ENCODE measurements around the gene VWA3B. TPM values are rescaled to one million over a fixed set of nuclear protein-coding genes. Genes with fewer than 3 reads are reported as not detected.
A peak's percentile ranks its signal among the peaks of the same experiment; 100 is the strongest.

VWA3B gene
- total RNA-seq, 4 donors from 2014 or later = not detected

DNA sequence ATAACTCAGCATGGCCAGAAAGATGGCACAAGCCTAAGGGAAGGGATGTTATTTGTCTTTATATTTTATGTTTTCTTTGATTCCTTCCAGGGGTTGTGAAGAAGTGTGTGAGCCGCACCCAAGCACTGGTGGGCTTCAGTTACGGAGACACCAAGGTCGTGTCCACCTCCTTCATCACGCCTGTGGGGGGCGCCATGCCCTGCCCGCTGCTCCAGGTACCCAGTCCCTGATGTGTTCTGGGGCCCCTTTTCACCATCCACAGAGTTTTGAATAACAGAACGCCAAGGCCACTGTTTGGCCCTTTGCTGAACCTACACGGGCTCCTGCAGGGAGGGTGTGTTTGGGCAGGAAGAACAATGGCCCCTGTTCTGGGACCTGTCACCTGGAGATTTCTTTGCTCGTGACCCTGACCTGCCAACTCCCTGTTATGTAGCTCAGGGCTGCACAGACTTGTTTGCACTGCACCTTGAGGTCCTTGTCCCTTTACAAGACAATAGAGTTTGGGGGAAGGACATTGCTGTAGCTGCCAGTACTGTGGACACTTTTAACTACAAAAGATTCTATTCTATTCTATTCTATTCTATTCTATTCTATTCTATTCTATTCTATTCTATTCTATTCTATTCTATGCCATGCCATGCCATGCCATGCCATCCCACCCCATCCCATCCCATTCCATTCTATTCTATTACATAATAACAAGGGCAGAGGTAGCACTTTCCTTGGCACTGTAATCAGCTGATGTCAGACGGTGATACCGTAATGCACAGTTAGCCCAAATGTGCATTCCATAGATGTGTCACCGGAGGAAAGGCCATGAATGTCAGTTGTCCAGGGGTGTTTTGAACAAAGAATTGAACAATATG, 211.1 kb downstream of the VWA3B start:
- Histone ChIP-seq H3K27me3 (peaks cover 0 to 23% (median 0%) of the 10 kb centered on the region in 4 donors), H3K4me1 (peaks cover 0 to 7% (median 0%) of the 10 kb centered on the region in 3 donors), H3K4me3 (no peak overlapping the region), H3K27ac (no peak overlapping the region), H3K36me3 (no peaks in the 10 kb centered on the region), H3K9me3 (no peaks in the 10 kb centered on the region)
- 66 to 67% methylated on average over 12 of the region's 12 CpGs for WGBS, 2 donors
- DNase-seq = no peak
- TF ChIP-seq POLR2A (IDR thresholded peaks at IDR 0.05) = no peak
- TF ChIP-seq, protein P1, sequence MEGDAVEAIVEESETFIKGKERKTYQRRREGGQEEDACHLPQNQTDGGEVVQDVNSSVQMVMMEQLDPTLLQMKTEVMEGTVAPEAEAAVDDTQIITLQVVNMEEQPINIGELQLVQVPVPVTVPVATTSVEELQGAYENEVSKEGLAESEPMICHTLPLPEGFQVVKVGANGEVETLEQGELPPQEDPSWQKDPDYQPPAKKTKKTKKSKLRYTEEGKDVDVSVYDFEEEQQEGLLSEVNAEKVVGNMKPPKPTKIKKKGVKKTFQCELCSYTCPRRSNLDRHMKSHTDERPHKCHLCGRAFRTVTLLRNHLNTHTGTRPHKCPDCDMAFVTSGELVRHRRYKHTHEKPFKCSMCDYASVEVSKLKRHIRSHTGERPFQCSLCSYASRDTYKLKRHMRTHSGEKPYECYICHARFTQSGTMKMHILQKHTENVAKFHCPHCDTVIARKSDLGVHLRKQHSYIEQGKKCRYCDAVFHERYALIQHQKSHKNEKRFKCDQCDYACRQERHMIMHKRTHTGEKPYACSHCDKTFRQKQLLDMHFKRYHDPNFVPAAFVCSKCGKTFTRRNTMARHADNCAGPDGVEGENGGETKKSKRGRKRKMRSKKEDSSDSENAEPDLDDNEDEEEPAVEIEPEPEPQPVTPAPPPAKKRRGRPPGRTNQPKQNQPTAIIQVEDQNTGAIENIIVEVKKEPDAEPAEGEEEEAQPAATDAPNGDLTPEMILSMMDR (IDR thresholded peaks at IDR 0.05) = no peak
- intact Hi-C loops (cut with DNase I) = no loop called here

DNA sequence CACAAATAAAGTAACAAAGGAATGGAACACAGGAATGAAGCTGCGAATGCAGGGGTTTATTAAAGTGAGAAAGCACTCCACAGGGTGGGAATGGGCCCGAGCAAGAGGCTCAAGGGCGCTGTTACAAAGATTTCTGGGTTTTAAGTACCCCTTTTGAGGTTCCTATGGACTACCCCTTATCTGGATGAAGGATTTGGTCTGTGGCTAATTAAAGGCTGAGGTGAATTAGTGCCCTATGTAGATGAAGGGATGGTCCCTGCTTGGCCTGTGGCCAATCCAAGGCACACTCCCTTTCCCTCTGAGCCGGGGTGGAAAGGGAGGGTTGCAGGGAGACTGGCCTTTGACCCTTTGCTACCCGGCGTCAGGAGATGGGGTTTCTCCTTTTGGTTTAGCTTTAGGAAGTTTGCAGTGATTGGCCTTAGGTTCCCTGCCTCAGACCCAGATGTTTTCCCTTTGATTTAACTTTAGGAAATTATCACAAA, 211.8 kb downstream of the VWA3B start:
- peaks cover 0 to 23% (median 0%) of the 10 kb centered on the region in 4 donors for H3K27me3 ChIP-seq
- TF ChIP-seq, protein P1 (IDR thresholded peaks at IDR 0.05) = no peak
- no peak for TF ChIP-seq POLR2A (IDR thresholded peaks at IDR 0.05)
- no peaks in the 10 kb centered on the region for H3K36me3 ChIP-seq
- H3K9me3 ChIP-seq = no peaks in the 10 kb centered on the region
- WGBS, 2 donors = 46 to 57% methylated on average over 5 to 6 of the region's 6 CpGs
- H3K4me1 ChIP-seq = peaks cover 0 to 7% (median 0%) of the 10 kb centered on the region in 3 donors
- H3K27ac ChIP-seq = peak overlapping the region in 1 of 4 donors; percentile 4
- intact Hi-C loops (cut with DNase I) = no loop called here
- DNase-seq = no peak
- no peak overlapping the region for H3K4me3 ChIP-seq

DNA sequence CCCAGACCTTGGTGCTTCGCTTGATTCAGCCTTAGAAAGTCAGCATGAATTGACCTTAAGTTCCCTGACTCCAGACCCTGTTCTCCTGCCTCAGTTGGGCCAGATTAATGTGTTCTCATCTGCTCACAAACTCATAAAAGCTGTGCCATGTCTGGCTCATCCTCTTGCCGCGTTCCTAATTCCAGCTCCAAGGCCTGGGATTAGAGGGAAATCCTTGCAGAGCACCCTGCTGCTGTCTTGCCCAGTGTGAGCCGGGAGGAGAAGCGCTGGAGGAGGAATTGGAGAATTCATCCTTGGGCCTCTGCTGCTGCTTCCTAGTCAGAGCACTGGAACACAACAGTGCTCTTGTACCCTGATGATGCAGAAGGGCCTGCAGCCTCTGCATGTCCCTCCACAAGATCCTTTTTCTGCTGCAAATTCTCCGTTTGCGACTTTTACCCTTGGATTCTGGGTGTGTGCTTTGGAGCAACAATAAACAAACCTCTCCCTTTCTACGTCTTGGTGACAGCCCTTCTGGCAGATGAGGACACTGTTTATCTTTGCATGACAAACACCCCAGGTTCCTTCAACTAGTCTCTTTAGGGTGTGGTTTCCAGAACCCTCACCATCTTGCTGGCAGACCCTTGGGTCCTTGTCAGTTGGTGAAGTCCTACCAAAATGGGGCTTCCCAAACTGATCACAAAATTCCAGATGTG, 212.4 kb downstream of the VWA3B start:
- no peaks in the 10 kb centered on the region for H3K36me3 ChIP-seq
- no peaks in the 10 kb centered on the region for H3K9me3 ChIP-seq
- H3K4me1 ChIP-seq = peaks cover 0 to 7% (median 0%) of the 10 kb centered on the region in 3 donors
- TF ChIP-seq, protein P1 (IDR thresholded peaks at IDR 0.05) = no peak
- no peak for TF ChIP-seq POLR2A (IDR thresholded peaks at IDR 0.05)
- intact Hi-C loops (cut with DNase I) = no loop called here
- DNase-seq = no peak
- H3K27ac ChIP-seq = peak overlapping the region in 1 of 4 donors; percentile 4
- 70% methylated on average over 6 of the region's 8 CpGs for WGBS, 2 donors
- peaks cover 0 to 23% (median 0%) of the 10 kb centered on the region in 4 donors for H3K27me3 ChIP-seq
- no peak overlapping the region for H3K4me3 ChIP-seq

DNA sequence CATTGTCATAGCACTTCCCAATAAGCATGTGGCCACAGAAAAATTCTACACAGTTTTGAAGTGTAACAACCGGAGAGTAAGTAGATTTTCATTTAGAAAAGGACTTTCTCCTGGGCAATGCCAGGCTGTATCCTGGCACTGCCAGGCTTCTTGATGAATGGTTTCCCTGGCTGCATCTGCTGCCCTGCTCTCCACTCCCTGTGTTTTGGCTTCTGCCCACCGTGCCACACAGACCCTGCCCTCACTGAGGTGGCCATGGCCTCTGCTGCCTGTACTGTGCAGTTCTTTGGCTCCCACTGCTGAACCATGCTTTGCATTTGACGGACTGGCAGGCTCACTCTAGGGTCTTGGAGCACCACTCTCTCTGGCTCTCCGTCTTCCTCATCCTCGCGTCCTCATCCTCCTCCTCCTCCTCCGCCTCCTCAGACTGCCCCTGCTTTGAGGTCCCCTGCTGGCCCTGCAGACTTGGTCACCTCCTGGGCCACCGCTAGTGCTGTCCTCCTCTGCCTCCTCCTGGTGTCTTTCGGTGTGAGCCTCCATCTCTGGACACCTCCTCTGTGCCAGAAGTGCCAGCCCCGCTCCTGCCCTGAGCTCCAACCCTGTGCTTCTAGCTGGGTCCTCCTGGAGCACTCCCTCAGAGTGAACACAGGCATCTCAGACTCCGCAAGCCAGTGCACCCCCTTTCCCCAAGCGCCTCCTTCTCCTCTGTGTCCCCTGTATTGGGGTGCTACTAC, 213.3 kb downstream of the VWA3B start:
- no peaks in the 10 kb centered on the region for H3K36me3 ChIP-seq
- DNase-seq = no peak
- H3K27ac ChIP-seq = no peak overlapping the region
- no peaks in the 10 kb centered on the region for H3K9me3 ChIP-seq
- H3K27me3 ChIP-seq = peaks cover 0 to 20% (median 0%) of the 10 kb centered on the region in 4 donors
- TF ChIP-seq, protein P1 (IDR thresholded peaks at IDR 0.05) = no peak
- no peak for TF ChIP-seq POLR2A (IDR thresholded peaks at IDR 0.05)
- WGBS, 2 donors = 83 to 86% methylated on average over 7 to 11 of the region's 12 CpGs
- H3K4me1 ChIP-seq = peaks cover 0 to under 1% (median 0%) of the 10 kb centered on the region in 3 donors
- no peak overlapping the region for H3K4me3 ChIP-seq
- intact Hi-C loops (cut with DNase I) = no loop called here

All from esophagus squamous epithelium (tissue), 5 donors.